Endothelial cell of umbilical vein (primary cell): ENCODE data around the gene TCF15. TPM values are rescaled to one million over a fixed set of nuclear protein-coding genes. Genes with fewer than 3 reads are reported as not detected.

Experiments
- BruUV-seq: library from RNA; stranded (reverse); fragments of 400-500 nt; replicated peaks from 2 replicates; lab custom pipeline; 2021; lab: Mats Ljungman, UMichigan
- CTCF ChIA-PET: fragments of 300-600, 350-600 bp; sonication (Branson Sonifier 250); formaldehyde crosslinking; loops from one replicate; lab custom pipeline; 2021; ENCODE audit warnings: antibody characterized with exemption, inconsistent platforms; lab: Charles Lee
- POLR2A ChIA-PET: fragments of 300-600, 350-600 bp; sonication (Branson Sonifier 250); formaldehyde crosslinking; loops from one replicate; lab custom pipeline; 2021; ENCODE audit warnings: antibody characterized with exemption, inconsistent platforms; lab: Charles Lee
- DNase-seq: peaks from one replicate; pipeline ENCODE4 v3.0.0-alpha.2; 2011; ENCODE audit warnings: low read depth, low spot score
- FAIRE-seq: peaks from 2 replicates; lab custom pipeline; 2011; peaks lifted over from hg19 to GRCh38; lab: Jason Lieb, UNC
- H2AFZ ChIP-seq: 2 replicates; pipeline ENCODE4 v1.6.0; 2012; ENCODE audit warnings: low read depth, low read length, control low read depth, inconsistent platforms
- H3K27ac ChIP-seq: 2 replicates; pipeline ENCODE4 v1.5.1; 2011; ENCODE audit warnings: low read depth, mild to moderate bottlenecking, control low read depth, low read length, moderate library complexity; ENCODE audit not compliant: insufficient read depth
- H3K27me3 ChIP-seq, 2 experiments: 2 replicates each; pipeline versions ENCODE4 v1.6.0 to v1.6.1; 2011; ENCODE audit warnings: low read length in 2 of 2, mixed read lengths in 1 of 2; ENCODE audit not compliant: control insufficient read depth in 2 of 2, insufficient read depth in 2 of 2
- H3K36me3 ChIP-seq, 2 experiments: 2 replicates in 1 of 2; 3 replicates in 1 of 2; pipeline ENCODE4 v1.5.1; 2011; ENCODE audit warnings: low read length in 2 of 2, mild to moderate bottlenecking in 1 of 2, moderate library complexity in 1 of 2; ENCODE audit not compliant: control insufficient read depth in 2 of 2, insufficient read depth in 2 of 2; ENCODE audit errors: extremely low read depth in 1 of 2
- H3K4me1 ChIP-seq: 3 replicates; pipeline ENCODE4 v1.5.1; 2011; ENCODE audit warnings: mild to moderate bottlenecking, low read length; ENCODE audit not compliant: control insufficient read depth, insufficient read depth; ENCODE audit errors: extremely low read depth
- H3K4me2 ChIP-seq: 2 replicates; pipeline ENCODE4 v1.6.1; 2011; ENCODE audit warnings: low read length, control low read depth, mixed read lengths; ENCODE audit not compliant: insufficient read depth
- H3K4me3 ChIP-seq, 3 experiments: fragments of 200-600 bp in 1 of 3; sonication (generic), shearing (Covaris generic) in 1 of 3; replicated peaks in 1 of 3; 2 replicates each; pipeline ENCODE4 v1.5.1; 2011 to 2016; ENCODE audit warnings: control low read depth in 3 of 3, low read length in 3 of 3, mild to moderate bottlenecking in 2 of 3, inconsistent platforms in 1 of 3, low read depth in 1 of 3, moderate library complexity in 1 of 3; ENCODE audit not compliant: insufficient read depth in 1 of 3
- H3K79me2 ChIP-seq: 2 replicates; pipeline ENCODE4 v1.6.0; 2012; ENCODE audit warnings: low read length, inconsistent platforms; ENCODE audit not compliant: control insufficient read depth, insufficient read depth
- H3K9ac ChIP-seq: replicated peaks from 2 replicates; pipeline ENCODE3; 2011; ENCODE audit warnings: low read length, control low read depth; ENCODE audit not compliant: insufficient read depth; ENCODE audit errors: extremely low read depth
- H3K9me1 ChIP-seq: replicated peaks from 3 replicates; pipeline ENCODE4 v1.6.0; 2011; ENCODE audit warnings: mild to moderate bottlenecking, low read length; ENCODE audit not compliant: control insufficient read depth, insufficient read depth; ENCODE audit errors: extremely low read depth
- H3K9me3 ChIP-seq: replicated peaks from 2 replicates; pipeline ENCODE4 v1.5.1; 2012; ENCODE audit warnings: low read length, inconsistent platforms; ENCODE audit not compliant: control insufficient read depth, insufficient read depth
- H4K20me1 ChIP-seq: replicated peaks from 2 replicates; pipeline ENCODE3; 2011; ENCODE audit warnings: mild to moderate bottlenecking, low read length; ENCODE audit not compliant: control insufficient read depth, insufficient read depth; ENCODE audit errors: extremely low read depth
- EZH2 ChIP-seq: IDR thresholded peaks from 2 replicates; pipeline ENCODE4 v1.6.1; 2012; ENCODE audit warnings: borderline replicate concordance, low read depth, mild to moderate bottlenecking, moderate library complexity, low read length, inconsistent platforms; ENCODE audit not compliant: severe bottlenecking
- FOS ChIP-seq: IDR thresholded peaks from 2 replicates; pipeline ENCODE4 v1.6.1; 2011; ENCODE audit warnings: mild to moderate bottlenecking, low read length, moderate library complexity, borderline replicate concordance; ENCODE audit not compliant: insufficient read depth
- GATA2 ChIP-seq: IDR thresholded peaks from 2 replicates; pipeline ENCODE4 v1.7.0; 2011; ENCODE audit warnings: low read depth, mild to moderate bottlenecking, moderate library complexity, mixed read lengths, low read length; ENCODE audit not compliant: insufficient read length, insufficient read depth
- JUN ChIP-seq: IDR thresholded peaks from 2 replicates; pipeline ENCODE4 v1.6.1; 2011; ENCODE audit warnings: borderline replicate concordance, low read depth; ENCODE audit not compliant: insufficient read length, insufficient read depth
- MAX ChIP-seq: IDR thresholded peaks from 2 replicates; pipeline ENCODE4 v1.6.1; 2011; ENCODE audit not compliant: insufficient read depth, insufficient read length
- MYC ChIP-seq: IDR thresholded peaks from one replicate; pipeline ENCODE4 v1.6.1; 2011; ENCODE audit warnings: mild to moderate bottlenecking, low read depth, low read length
- POLR2A ChIP-seq: IDR thresholded peaks from 2 replicates; pipeline ENCODE4 v1.6.1; 2012; ENCODE audit warnings: low read depth, mild to moderate bottlenecking, control low read depth, low read length
- POLR2AphosphoS5 ChIP-seq: IDR thresholded peaks from 2 replicates; pipeline ENCODE4 v1.6.1; 2012; ENCODE audit warnings: low read depth, mild to moderate bottlenecking, control low read depth, low read length, moderate library complexity; ENCODE audit not compliant: insufficient read depth
- dilution Hi-C: fragments of 300-500 bp; cut with MboI; formaldehyde crosslinking; loops from one replicate; pipeline ENCODE4 v1.15.0; 2019; ENCODE audit warnings: low sequenced_read_pairs; ENCODE audit not compliant: extremely low pct_ligation_motif_present
- intact Hi-C: fragments of 100-400 bp; cut with micrococcal nuclease; formaldehyde crosslinking; loops from one replicate; pipeline ENCODE4 v1.10.0; 2022
- polyA plus RNA-seq, 4 experiments: library from polyadenylated mRNA; depleted of rRNA in 3 of 4; stranded (reverse) in 3 of 4; unstranded in 1 of 4; fragments of >200 nt; gene quantifications; 2 replicates each; pipeline versions ENCODE4 v1.2.1 to v1.2.3, GENCODE V29; 2011 to 2012; ENCODE audit warnings: missing spikeins in 1 of 4
- total RNA-seq: library from RNA; stranded (reverse); gene quantifications from 2 replicates; pipeline ENCODE4 v1.2.3, GENCODE V29; 2021
- TF ChIP-seq, protein P1 (sequence below), 2 donors: IDR thresholded peaks; 1 replicate in 1 of 2; 2 replicates in 1 of 2; pipeline ENCODE4 v1.5.1; 2011; ENCODE audit warnings: low read length in 2 of 2, mild to moderate bottlenecking in 2 of 2, moderate library complexity in 2 of 2, control low read depth in 1 of 2, inconsistent platforms in 1 of 2, low read depth in 1 of 2; ENCODE audit not compliant: insufficient read depth in 1 of 2; ENCODE audit errors: extremely low read depth in 1 of 2

TCF15 gene
- total and polyA plus RNA-seq, 2 donors (not counting 3 experiments of a cell fraction or from before 2014, with no cell fraction given), result 0.07 to 1.3 TPM

- Histone ChIP-seq H2AFZ (no peak overlapping the region), H3K4me1 (no peaks in the 10 kb centered on the region), H3K36me3 (no peaks in the 10 kb centered on the region), H3K27ac (no peak overlapping the region), H3K4me2 (no peak overlapping the region), H3K4me3 (no peak overlapping the region), H3K9me3 (no peaks in the 10 kb centered on the region), H3K9ac (no peak overlapping the region), H3K79me2 (no peaks in the 10 kb centered on the region), H3K27me3 (peaks cover 20 to 26% of the 10 kb centered on the region in 2 experiments), H3K9me1 (no peaks in the 10 kb centered on the region), H4K20me1 (no peaks in the 10 kb centered on the region)
- DNase-seq (no peak), FAIRE-seq (no peak)
- no TSS peak for BruUV-seq
- intact Hi-C loops, result no loop called here
- CTCF ChIA-PET, result interaction anchor here (1.3 kb wide), 1 partner anchor 88 kb away, joined by 6 read pairs; no protein-coding TSS in a partner anchor
- no peak for TF ChIP-seq MYC
- no peak for TF ChIP-seq EZH2
- no peak for TF ChIP-seq POLR2AphosphoS5
- no peak for TF ChIP-seq POLR2A
- no peak for TF ChIP-seq FOS
- TF ChIP-seq JUN, result no peak
- TF ChIP-seq, protein P1, sequence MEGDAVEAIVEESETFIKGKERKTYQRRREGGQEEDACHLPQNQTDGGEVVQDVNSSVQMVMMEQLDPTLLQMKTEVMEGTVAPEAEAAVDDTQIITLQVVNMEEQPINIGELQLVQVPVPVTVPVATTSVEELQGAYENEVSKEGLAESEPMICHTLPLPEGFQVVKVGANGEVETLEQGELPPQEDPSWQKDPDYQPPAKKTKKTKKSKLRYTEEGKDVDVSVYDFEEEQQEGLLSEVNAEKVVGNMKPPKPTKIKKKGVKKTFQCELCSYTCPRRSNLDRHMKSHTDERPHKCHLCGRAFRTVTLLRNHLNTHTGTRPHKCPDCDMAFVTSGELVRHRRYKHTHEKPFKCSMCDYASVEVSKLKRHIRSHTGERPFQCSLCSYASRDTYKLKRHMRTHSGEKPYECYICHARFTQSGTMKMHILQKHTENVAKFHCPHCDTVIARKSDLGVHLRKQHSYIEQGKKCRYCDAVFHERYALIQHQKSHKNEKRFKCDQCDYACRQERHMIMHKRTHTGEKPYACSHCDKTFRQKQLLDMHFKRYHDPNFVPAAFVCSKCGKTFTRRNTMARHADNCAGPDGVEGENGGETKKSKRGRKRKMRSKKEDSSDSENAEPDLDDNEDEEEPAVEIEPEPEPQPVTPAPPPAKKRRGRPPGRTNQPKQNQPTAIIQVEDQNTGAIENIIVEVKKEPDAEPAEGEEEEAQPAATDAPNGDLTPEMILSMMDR (IDR thresholded peaks at IDR 0.05; ENCODE audit: extremely low read depth in 1 of 2, insufficient read depth in 1 of 2, low read depth in 1 of 2, low read length in 2 of 2), result no peak
- no peak for TF ChIP-seq GATA2
- TF ChIP-seq MAX, result no peak
- dilution Hi-C loops, result no loop called here
- POLR2A ChIA-PET, result no interaction called here
These were observed 53.1 kb downstream of the TCF15 start for GRCh38 chr20:556984-557383.
